LNCaP clone FGC (cell line): ENCODE data around the gene HDAC4.

Experiments used
- DNase-seq: peaks from one replicate; pipeline ENCODE4 v3.0.0-alpha.2; 2011; ENCODE audit warnings: low read depth
- H3K4me3 ChIP-seq: 2 replicates; pipeline ENCODE4 v1.5.1; 2011; ENCODE audit warnings: mild to moderate bottlenecking, low read depth, low read length, control low read depth
- CTCF ChIP-seq: IDR thresholded peaks from 2 replicates; pipeline ENCODE4 v1.5.1; 2012; ENCODE audit warnings: mild to moderate bottlenecking; ENCODE audit not compliant: control insufficient read depth, insufficient read depth; ENCODE audit errors: extremely low read depth

The HDAC4 gene

GRCh38 chr2:239171643-239172042, 229.2 kb downstream of the HDAC4 start:
- DNase-seq: no peak
- H3K4me3 ChIP-seq: no peak overlapping the region
- no peak for TF ChIP-seq CTCF

- no peak for TF ChIP-seq CTCF
Observed at GRCh38 chr2:239169311-239170048, 231.3 kb downstream of the HDAC4 start.

GRCh38 chr2:239168575-239168974, 232.2 kb downstream of the HDAC4 start:
- no peak for TF ChIP-seq CTCF
- no peak for DNase-seq

More at GRCh38 chr2:239169311-239170048, 231.3 kb downstream of the HDAC4 start:
- no peak overlapping the region for H3K4me3 ChIP-seq
- no peak for DNase-seq

GRCh38 chr2:239167766-239168444, 232.9 kb downstream of the HDAC4 start:
- H3K4me3 ChIP-seq: no peak overlapping the region
- no peak for DNase-seq
- TF ChIP-seq CTCF: no peak

More at GRCh38 chr2:239168575-239168974, 232.2 kb downstream of the HDAC4 start:
- H3K4me3 ChIP-seq: no peak overlapping the region

GRCh38 chr2:239167011-239167673, 233.7 kb downstream of the HDAC4 start:
- no peak overlapping the region for H3K4me3 ChIP-seq
- no peak for DNase-seq
- no peak for TF ChIP-seq CTCF

GRCh38 chr2:239166201-239166834, 234.5 kb downstream of the HDAC4 start:
- no peak for TF ChIP-seq CTCF
- H3K4me3 ChIP-seq: no peak overlapping the region
- no peak for DNase-seq
